PC-9 (cell line): ENCODE results near the gene HTATIP2. TPM values are rescaled to one million over a fixed set of nuclear protein-coding genes. Genes with fewer than 3 reads are reported as not detected.

Source experiments
- BruUV-seq: library from RNA; stranded (reverse); fragments of 400-500 nt; replicated peaks from 2 replicates; lab custom pipeline; 2021; lab: Mats Ljungman, UMichigan
- CTCF ChIA-PET: fragments of 300-600 bp; sonication (Branson Sonifier 250); formaldehyde crosslinking; loops from one replicate; lab custom pipeline; 2022; ENCODE audit warnings: antibody characterized with exemption; lab: Charles Lee
- POLR2A ChIA-PET: fragments of 300-600 bp; sonication (Branson Sonifier 250); formaldehyde crosslinking; loops from one replicate; lab custom pipeline; 2022; ENCODE audit warnings: antibody characterized with exemption; ENCODE audit not compliant: unreplicated experiment; lab: Charles Lee
- DNase-seq, 2 experiments: peaks; one replicate each; pipeline versions ENCODE4 v3.0.0 to v3.0.0-alpha.2; 2015 to 2022; ENCODE audit warnings: mixed read lengths in 1 of 2
- H2AFZ ChIP-seq: fragments of 200-600 bp; sonication (generic); 2 replicates; pipeline ENCODE4 v1.8.1; 2017; ENCODE audit warnings: antibody characterized with exemption
- H3F3A ChIP-seq: fragments of 200-600 bp; sonication (generic); 2 replicates; pipeline ENCODE4 v1.8.1; 2017; ENCODE audit warnings: antibody characterized with exemption, mild to moderate bottlenecking, low read depth; ENCODE audit not compliant: insufficient read depth
- H3K27ac ChIP-seq: fragments of 200-600 bp; sonication (generic); 2 replicates; pipeline ENCODE4 v1.6.1; 2016; ENCODE audit warnings: mixed run types
- H3K27me3 ChIP-seq: fragments of 200-600 bp; sonication (generic); 2 replicates; pipeline ENCODE4 v1.6.1; 2016; ENCODE audit warnings: low read depth, mixed run types; ENCODE audit not compliant: insufficient read depth
- H3K36me3 ChIP-seq: fragments of 200-600 bp; sonication (generic); 2 replicates; pipeline ENCODE4 v1.6.1; 2016; ENCODE audit warnings: low read depth, mixed run types
- H3K4me1 ChIP-seq: fragments of 200-600 bp; sonication (generic); replicated peaks from 2 replicates; pipeline ENCODE4 v1.6.1; 2016; ENCODE audit warnings: mixed run types; ENCODE audit not compliant: insufficient read depth
- H3K4me2 ChIP-seq: fragments of 200-600 bp; sonication (generic); 2 replicates; pipeline ENCODE4 v1.6.1; 2017; ENCODE audit warnings: mixed run types
- H3K4me3 ChIP-seq: fragments of 200-600 bp; sonication (generic); 2 replicates; pipeline ENCODE4 v1.6.1; 2016; ENCODE audit warnings: mixed run types
- H3K79me2 ChIP-seq: fragments of 200-600 bp; sonication (generic); 2 replicates; pipeline ENCODE4 v1.6.1; 2017; ENCODE audit warnings: low read depth, mixed run types
- H3K9me2 ChIP-seq: fragments of 200-600 bp; sonication (generic); 2 replicates; pipeline ENCODE4 v1.8.1; 2017; ENCODE audit warnings: mild to moderate bottlenecking; ENCODE audit not compliant: insufficient read depth
- H3K9me3 ChIP-seq: fragments of 200-600 bp; sonication (generic); 2 replicates; pipeline ENCODE4 v1.8.1; 2016; ENCODE audit warnings: low read depth; ENCODE audit not compliant: insufficient read depth
- H4K20me1 ChIP-seq: fragments of 200-600 bp; sonication (generic); 2 replicates; pipeline ENCODE4 v1.8.1; 2017; ENCODE audit not compliant: insufficient read depth
- EZH2 ChIP-seq: fragments of 200-600 bp; sonication (generic); IDR thresholded peaks from 2 replicates; pipeline ENCODE4 v1.8.0; 2017; ENCODE audit warnings: antibody characterized with exemption, low read depth
- intact Hi-C: fragments of 100-400 bp; cut with micrococcal nuclease; formaldehyde crosslinking; loops from one replicate; pipeline ENCODE4 v1.10.0; 2022; ENCODE audit not compliant: unreplicated experiment
- total RNA-seq: library from RNA; stranded (reverse); gene quantifications from 2 replicates; pipeline ENCODE4 v1.2.3, GENCODE V29; 2021
- TF ChIP-seq, protein P1 (sequence below): fragments of 200-600 bp; sonication (generic); conservative IDR thresholded peaks from 2 replicates; pipeline ENCODE4 v1.6.1; 2017; ENCODE audit warnings: mixed run types, antibody characterized with exemption, mild to moderate bottlenecking, moderate library complexity

The HTATIP2 gene
- total RNA-seq, 1 experiment from 2014 or later, result 180 TPM

- no peaks in the 10 kb centered on the region for H3K9me2 ChIP-seq
- CTCF ChIA-PET, result no interaction called here
- no peak overlapping the region for H2AFZ ChIP-seq
- POLR2A ChIA-PET, result interaction anchor here (0.6 kb wide), 1 partner anchor 659 kb away, joined by 3 read pairs; no protein-coding TSS in a partner anchor
- no TSS peak for BruUV-seq
- H3K4me2 ChIP-seq, result no peak overlapping the region
- no peaks in the 10 kb centered on the region for H3K9me3 ChIP-seq
- intact Hi-C loops, result no loop called here
- peaks cover 21% of the 10 kb centered on the region for H3K79me2 ChIP-seq
- H3K27ac ChIP-seq, result no peak overlapping the region
- TF ChIP-seq, protein P1, sequence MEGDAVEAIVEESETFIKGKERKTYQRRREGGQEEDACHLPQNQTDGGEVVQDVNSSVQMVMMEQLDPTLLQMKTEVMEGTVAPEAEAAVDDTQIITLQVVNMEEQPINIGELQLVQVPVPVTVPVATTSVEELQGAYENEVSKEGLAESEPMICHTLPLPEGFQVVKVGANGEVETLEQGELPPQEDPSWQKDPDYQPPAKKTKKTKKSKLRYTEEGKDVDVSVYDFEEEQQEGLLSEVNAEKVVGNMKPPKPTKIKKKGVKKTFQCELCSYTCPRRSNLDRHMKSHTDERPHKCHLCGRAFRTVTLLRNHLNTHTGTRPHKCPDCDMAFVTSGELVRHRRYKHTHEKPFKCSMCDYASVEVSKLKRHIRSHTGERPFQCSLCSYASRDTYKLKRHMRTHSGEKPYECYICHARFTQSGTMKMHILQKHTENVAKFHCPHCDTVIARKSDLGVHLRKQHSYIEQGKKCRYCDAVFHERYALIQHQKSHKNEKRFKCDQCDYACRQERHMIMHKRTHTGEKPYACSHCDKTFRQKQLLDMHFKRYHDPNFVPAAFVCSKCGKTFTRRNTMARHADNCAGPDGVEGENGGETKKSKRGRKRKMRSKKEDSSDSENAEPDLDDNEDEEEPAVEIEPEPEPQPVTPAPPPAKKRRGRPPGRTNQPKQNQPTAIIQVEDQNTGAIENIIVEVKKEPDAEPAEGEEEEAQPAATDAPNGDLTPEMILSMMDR, result no peak
- TF ChIP-seq EZH2, result no peak
- DNase-seq, result no peak
- H3F3A ChIP-seq, result peaks cover 8% of the 10 kb centered on the region
- peaks cover 18% of the 10 kb centered on the region for H3K4me1 ChIP-seq
- peaks cover 44% of the 10 kb centered on the region for H3K36me3 ChIP-seq
- H3K27me3 ChIP-seq, result no peaks in the 10 kb centered on the region
- no peaks in the 10 kb centered on the region for H4K20me1 ChIP-seq
- H3K4me3 ChIP-seq, result no peak overlapping the region
These were observed 9.6 kb downstream of the HTATIP2 start for GRCh38 chr11:20373147-20373546.

GRCh38 chr11:20373568-20374209 lies 10.2 kb downstream of the HTATIP2 start:
- intact Hi-C loops, result no loop called here
- H4K20me1 ChIP-seq, result no peaks in the 10 kb centered on the region
- TF ChIP-seq, protein P1, result no peak
- no peak for TF ChIP-seq EZH2
- BruUV-seq, result no TSS peak
- H3K36me3 ChIP-seq, result peaks cover 48% of the 10 kb centered on the region
- H2AFZ ChIP-seq, result no peak overlapping the region
- no peak overlapping the region for H3K4me2 ChIP-seq
- H3K4me3 ChIP-seq, result no peak overlapping the region
- peaks cover 13% of the 10 kb centered on the region for H3K4me1 ChIP-seq
- DNase-seq, result no peak
- H3K27ac ChIP-seq, result no peak overlapping the region
- POLR2A ChIA-PET, result no interaction called here
- no peaks in the 10 kb centered on the region for H3K9me2 ChIP-seq
- no peaks in the 10 kb centered on the region for H3K27me3 ChIP-seq
- H3K79me2 ChIP-seq, result peaks cover 18% of the 10 kb centered on the region
- no peaks in the 10 kb centered on the region for H3K9me3 ChIP-seq
- CTCF ChIA-PET, result no interaction called here
- peaks cover 5% of the 10 kb centered on the region; the same call in 1 of the 2 replicates for H3F3A ChIP-seq

DNA sequence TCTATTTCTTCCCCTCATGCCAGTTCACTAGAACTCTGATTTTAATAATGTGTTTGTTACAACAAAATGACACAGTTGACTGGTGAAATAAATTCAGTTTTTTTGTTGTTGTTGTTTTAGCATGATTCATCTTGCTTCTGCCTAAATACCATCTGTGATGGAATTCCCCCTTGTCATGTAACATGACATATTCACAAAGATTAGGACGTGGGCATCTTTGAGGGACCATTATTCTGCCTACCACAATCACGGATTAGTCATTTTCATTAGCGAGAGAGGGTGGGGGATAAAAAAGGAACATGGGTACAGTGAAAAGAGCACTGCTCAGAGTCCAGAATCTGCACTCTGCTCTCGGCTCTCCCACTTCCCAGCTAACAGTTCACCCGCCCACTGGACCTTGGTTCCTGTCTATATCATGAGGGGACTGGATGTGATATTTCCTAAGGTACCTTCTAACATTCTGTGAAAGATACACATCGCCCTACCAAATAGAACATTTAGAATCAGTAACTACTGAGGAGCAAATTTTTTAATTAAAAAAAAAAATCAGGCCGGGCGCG lies 11.3 kb downstream of the HTATIP2 start:
- no peak overlapping the region for H3K27ac ChIP-seq
- H3F3A ChIP-seq, result peaks cover 5% of the 10 kb centered on the region; the same call in 1 of the 2 replicates
- H3K79me2 ChIP-seq, result peaks cover 7% of the 10 kb centered on the region
- H2AFZ ChIP-seq, result no peak overlapping the region
- H4K20me1 ChIP-seq, result no peaks in the 10 kb centered on the region
- no peak for DNase-seq
- no peak for TF ChIP-seq EZH2
- TF ChIP-seq, protein P1, result no peak
- no peak overlapping the region for H3K4me2 ChIP-seq
- ChIA-PET CTCF (no interaction called here), POLR2A (interaction anchor here (0.5 kb wide), 1 partner anchor 344 kb away, joined by 4 read pairs; no protein-coding TSS in a partner anchor)
- intact Hi-C loops, result no loop called here
- H3K4me3 ChIP-seq, result no peak overlapping the region
- no peaks in the 10 kb centered on the region for H3K9me2 ChIP-seq
- peaks cover 48% of the 10 kb centered on the region for H3K36me3 ChIP-seq
- H3K9me3 ChIP-seq, result no peaks in the 10 kb centered on the region
- peaks cover 3% of the 10 kb centered on the region; the same call in 1 of the 2 replicates for H3K4me1 ChIP-seq
- BruUV-seq, result no TSS peak
- H3K27me3 ChIP-seq, result no peaks in the 10 kb centered on the region
